ENCODE data around the gene C2orf49. TPM values are rescaled to one million over a fixed set of nuclear protein-coding genes. Genes with fewer than 3 reads are reported as not detected.

Gene C2orf49
- total RNA-seq, 1 experiment from 2014 or later: 24.8 TPM

DNA sequence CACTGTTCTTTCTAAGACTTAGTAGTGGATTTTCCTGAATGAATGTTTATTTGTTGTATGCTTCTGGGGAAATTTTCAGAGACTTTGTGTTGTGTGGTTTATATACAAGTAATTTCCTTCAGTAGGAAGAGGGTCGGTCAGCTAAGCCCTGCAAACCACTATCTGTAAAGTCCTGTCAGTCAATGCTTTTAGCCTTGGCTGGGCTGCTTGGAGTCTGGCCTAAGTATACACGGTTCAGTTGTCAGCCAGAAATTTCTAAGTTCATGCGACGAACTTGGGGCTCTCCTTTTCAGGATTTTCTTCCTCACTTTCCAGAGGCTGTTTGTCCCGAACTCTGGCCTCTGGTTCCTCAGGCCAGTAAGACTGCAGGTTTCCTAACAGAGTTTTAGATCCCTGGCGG, 21.3 kb downstream of the C2orf49 start:
- Histone ChIP-seq H3K27ac (ENCODE audit: low read depth, low read length, poor library complexity, severe bottlenecking) (no peak overlapping the region), H3K36me3 (ENCODE audit: insufficient read depth, low read length, poor library complexity, severe bottlenecking) (peaks cover 15% of the 10 kb centered on the region), H3K4me1 (ENCODE audit: insufficient read depth, low read length, poor library complexity, severe bottlenecking) (no peaks in the 10 kb centered on the region), H3K9me3 (ENCODE audit: low read depth, low read length, poor library complexity, severe bottlenecking) (no peaks in the 10 kb centered on the region), H3K27me3 (replicated peaks; ENCODE audit: insufficient read depth, low read depth, low read length, poor library complexity) (no peaks in the 10 kb centered on the region), H3K4me3 (ENCODE audit: low read depth, low read length, poor library complexity, severe bottlenecking) (no peak overlapping the region)
- no peak for TF ChIP-seq EZH2 (IDR thresholded peaks at IDR 0.05; ENCODE audit: borderline replicate concordance, low read depth, low read length, poor library complexity, severe bottlenecking)
- TF ChIP-seq, protein P1, sequence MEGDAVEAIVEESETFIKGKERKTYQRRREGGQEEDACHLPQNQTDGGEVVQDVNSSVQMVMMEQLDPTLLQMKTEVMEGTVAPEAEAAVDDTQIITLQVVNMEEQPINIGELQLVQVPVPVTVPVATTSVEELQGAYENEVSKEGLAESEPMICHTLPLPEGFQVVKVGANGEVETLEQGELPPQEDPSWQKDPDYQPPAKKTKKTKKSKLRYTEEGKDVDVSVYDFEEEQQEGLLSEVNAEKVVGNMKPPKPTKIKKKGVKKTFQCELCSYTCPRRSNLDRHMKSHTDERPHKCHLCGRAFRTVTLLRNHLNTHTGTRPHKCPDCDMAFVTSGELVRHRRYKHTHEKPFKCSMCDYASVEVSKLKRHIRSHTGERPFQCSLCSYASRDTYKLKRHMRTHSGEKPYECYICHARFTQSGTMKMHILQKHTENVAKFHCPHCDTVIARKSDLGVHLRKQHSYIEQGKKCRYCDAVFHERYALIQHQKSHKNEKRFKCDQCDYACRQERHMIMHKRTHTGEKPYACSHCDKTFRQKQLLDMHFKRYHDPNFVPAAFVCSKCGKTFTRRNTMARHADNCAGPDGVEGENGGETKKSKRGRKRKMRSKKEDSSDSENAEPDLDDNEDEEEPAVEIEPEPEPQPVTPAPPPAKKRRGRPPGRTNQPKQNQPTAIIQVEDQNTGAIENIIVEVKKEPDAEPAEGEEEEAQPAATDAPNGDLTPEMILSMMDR (conservative IDR thresholded peaks at IDR 0.05; ENCODE audit: low read depth, low read length): no peak
- DNase-seq (ENCODE audit: low spot score): no peak
- ChIA-PET POLR2A (ENCODE audit: low non-redundant PET) (no interaction called here), CTCF (no interaction called here)
- BruUV-seq (replicated peaks): no TSS peak
- intact Hi-C loops (cut with micrococcal nuclease; ENCODE audit: unreplicated experiment): no loop called here

DNA sequence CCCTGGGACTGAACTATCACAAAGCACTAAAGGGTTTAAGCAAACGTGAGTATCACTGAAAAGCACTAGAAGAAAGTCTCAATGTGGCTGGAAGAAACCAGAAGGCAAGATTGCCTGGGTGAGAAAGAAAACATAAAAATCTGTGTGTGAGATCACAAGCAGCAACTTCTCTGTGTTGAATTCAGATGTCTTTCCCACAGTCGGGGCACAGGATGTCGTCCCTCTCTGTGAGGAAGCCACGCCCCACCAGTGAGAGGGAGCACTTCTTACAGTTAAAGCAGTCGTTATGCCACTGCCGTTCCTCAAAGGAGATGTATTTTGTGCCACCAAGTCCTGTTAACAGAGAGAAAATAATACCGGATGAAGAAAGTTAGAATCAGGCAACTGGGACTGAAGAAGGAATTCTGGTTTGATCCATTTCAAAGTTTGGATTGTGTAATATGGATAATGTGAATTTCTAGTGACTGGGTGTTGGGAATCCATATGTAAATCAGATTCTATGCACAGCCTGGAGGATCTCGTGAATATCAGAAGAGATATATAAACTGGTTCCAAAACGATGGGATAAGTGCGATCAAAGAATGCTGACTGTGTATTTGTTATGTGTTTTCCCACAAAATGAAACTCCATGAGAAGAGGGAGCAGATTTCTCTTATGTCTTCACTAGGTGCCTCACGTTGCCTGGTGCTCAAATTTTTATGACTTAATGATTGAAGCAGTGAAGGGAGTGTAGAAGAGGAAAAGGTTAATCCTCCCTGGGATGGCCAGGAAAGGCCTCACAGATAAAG, 24.0 kb downstream of the C2orf49 start:
- POLR2A ChIA-PET (ENCODE audit: low non-redundant PET): no interaction called here

DNA sequence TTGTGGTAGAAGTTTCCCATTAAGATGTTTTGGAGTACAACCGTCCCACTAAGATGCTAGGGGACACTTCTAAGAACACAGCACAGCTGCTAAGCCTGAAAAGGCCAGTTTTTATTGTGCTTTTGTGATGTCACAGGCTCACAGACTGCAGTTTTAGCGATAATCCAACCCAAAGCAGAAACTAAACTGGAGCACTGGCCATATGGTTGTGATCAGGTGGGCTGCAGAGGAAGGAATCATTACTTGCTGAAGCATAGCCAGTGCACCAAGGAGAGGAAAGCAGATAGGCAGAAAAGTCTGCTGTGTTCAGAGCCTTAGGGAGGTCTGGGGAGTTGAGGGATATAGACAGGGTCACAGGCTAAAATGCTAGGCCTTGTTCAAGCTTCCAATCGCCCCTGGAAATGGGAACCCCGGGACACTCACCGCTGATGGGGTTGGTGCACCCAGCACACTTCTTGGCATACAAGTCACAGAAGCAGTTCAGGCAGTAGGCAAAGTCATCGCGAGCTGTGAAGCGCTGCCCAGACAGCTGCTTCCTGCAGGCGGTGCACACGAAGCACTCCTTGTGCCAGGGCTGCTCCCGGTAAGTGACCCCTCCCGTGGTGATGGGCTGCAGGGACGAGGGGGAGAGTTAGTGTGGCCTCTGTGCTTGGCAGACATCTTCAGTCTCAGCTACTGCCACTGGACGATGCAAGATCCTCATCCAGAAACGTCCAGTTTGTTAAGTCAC, 25.7 kb downstream of the C2orf49 start:
- ChIA-PET POLR2A (ENCODE audit: low non-redundant PET) (no interaction called here), CTCF (no interaction called here)
- Histone ChIP-seq H3K36me3 (ENCODE audit: insufficient read depth, low read length, poor library complexity, severe bottlenecking) (peaks cover 9% of the 10 kb centered on the region), H3K27me3 (replicated peaks; ENCODE audit: insufficient read depth, low read depth, low read length, poor library complexity) (no peaks in the 10 kb centered on the region), H3K4me3 (ENCODE audit: low read depth, low read length, poor library complexity, severe bottlenecking) (no peak overlapping the region), H3K4me1 (ENCODE audit: insufficient read depth, low read length, poor library complexity, severe bottlenecking) (no peaks in the 10 kb centered on the region), H3K27ac (ENCODE audit: low read depth, low read length, poor library complexity, severe bottlenecking) (no peak overlapping the region), H3K9me3 (ENCODE audit: low read depth, low read length, poor library complexity, severe bottlenecking) (no peaks in the 10 kb centered on the region)
- DNase-seq (ENCODE audit: low spot score): no peak
- TF ChIP-seq, protein P1 (conservative IDR thresholded peaks at IDR 0.05; ENCODE audit: low read depth, low read length): no peak
- TF ChIP-seq EZH2 (IDR thresholded peaks at IDR 0.05; ENCODE audit: borderline replicate concordance, low read depth, low read length, poor library complexity, severe bottlenecking): no peak
- BruUV-seq (replicated peaks): no TSS peak
- intact Hi-C loops (cut with micrococcal nuclease; ENCODE audit: unreplicated experiment): loop anchor here (10.0 kb wide), 1 partner anchor 722 kb away; no protein-coding TSS in a partner anchor

More for the DNA sequence above, 24.0 kb downstream of the C2orf49 start:
- DNase-seq (ENCODE audit: low spot score): no peak
- no peak overlapping the region for H3K4me3 ChIP-seq (ENCODE audit: low read depth, low read length, poor library complexity, severe bottlenecking)
- H3K27me3 ChIP-seq (replicated peaks; ENCODE audit: insufficient read depth, low read depth, low read length, poor library complexity): no peaks in the 10 kb centered on the region
- no TSS peak for BruUV-seq (replicated peaks)
- peaks cover 15% of the 10 kb centered on the region for H3K36me3 ChIP-seq (ENCODE audit: insufficient read depth, low read length, poor library complexity, severe bottlenecking)
- CTCF ChIA-PET: no interaction called here
- intact Hi-C loops (cut with micrococcal nuclease; ENCODE audit: unreplicated experiment): loop anchor here (10.0 kb wide), 1 partner anchor 724 kb away; no protein-coding TSS in a partner anchor
- H3K9me3 ChIP-seq (ENCODE audit: low read depth, low read length, poor library complexity, severe bottlenecking): no peaks in the 10 kb centered on the region
- H3K27ac ChIP-seq (ENCODE audit: low read depth, low read length, poor library complexity, severe bottlenecking): no peak overlapping the region
- TF ChIP-seq EZH2 (IDR thresholded peaks at IDR 0.05; ENCODE audit: borderline replicate concordance, low read depth, low read length, poor library complexity, severe bottlenecking): no peak
- TF ChIP-seq, protein P1 (conservative IDR thresholded peaks at IDR 0.05; ENCODE audit: low read depth, low read length): no peak
- H3K4me1 ChIP-seq (ENCODE audit: insufficient read depth, low read length, poor library complexity, severe bottlenecking): no peaks in the 10 kb centered on the region
